T-cell (primary cell): ENCODE results near the gene TAS2R20. TPM values are rescaled to one million over a fixed set of nuclear protein-coding genes. Genes with fewer than 3 reads are reported as not detected.

Source experiments
- ATAC-seq, 4 experiments: fragments of 200-7000 bp in 3 of 4; fragments of 150-1000 bp in 1 of 4; cut with Tn5 transposase; replicated peaks in 1 of 4; 1 replicate in 3 of 4; 2 replicates in 1 of 4; pipeline ENCODE4 v1.10.0; 2021; ENCODE audit warnings: moderate library complexity in 3 of 4, mild to moderate bottlenecking in 2 of 4, moderate number of reproducible peaks in 1 of 4
- CTCF ChIA-PET, 2 donors: fragments of 300-600 bp; sonication (Branson Sonifier 250); formaldehyde crosslinking; loops; one replicate each; lab custom pipeline; 2022; ENCODE audit warnings: antibody characterized with exemption in 2 of 2; lab: Charles Lee
- POLR2A ChIA-PET, 2 donors: fragments of 300-600 bp; sonication (Branson Sonifier 250); formaldehyde crosslinking; loops; one replicate each; lab custom pipeline; 2022; ENCODE audit warnings: antibody characterized with exemption in 2 of 2; lab: Charles Lee
- DNase-seq, 35 experiments: peaks; one replicate each; pipeline versions ENCODE4 v3.0.0 to v3.0.0-alpha.2; 2013 to 2023
- H3K27ac ChIP-seq: one replicate; pipeline ENCODE4 v1.5.1; 2013; ENCODE audit warnings: low read length
- H3K27me3 ChIP-seq, 2 experiments: replicated peaks in 1 of 2; 1 replicate in 1 of 2; 2 replicates in 1 of 2; pipeline versions ENCODE4 v1.6.1 to v1.7.0; 2013; ENCODE audit warnings: low read length in 1 of 2, mixed read lengths in 1 of 2; ENCODE audit not compliant: control insufficient read depth in 2 of 2, insufficient read depth in 2 of 2; ENCODE audit errors: extremely low read depth in 1 of 2
- H3K36me3 ChIP-seq, 2 donors: 1 replicate in 1 of 2; 2 replicates in 1 of 2; pipeline versions ENCODE4 v1.6.1 to v1.7.0; 2013; ENCODE audit warnings: low read length in 1 of 2; ENCODE audit not compliant: control insufficient read depth in 2 of 2, insufficient read depth in 1 of 2; ENCODE audit errors: extremely low read depth in 1 of 2
- H3K4me1 ChIP-seq, 2 experiments: 1 replicate in 1 of 2; 2 replicates in 1 of 2; pipeline versions ENCODE4 v1.6.1 to v1.7.0; 2013; ENCODE audit warnings: low read length in 2 of 2, mixed read lengths in 1 of 2; ENCODE audit not compliant: insufficient read depth in 2 of 2, control insufficient read depth in 1 of 2; ENCODE audit errors: extremely low read depth in 1 of 2
- H3K4me3 ChIP-seq, 2 donors: 1 replicate in 1 of 2; 2 replicates in 1 of 2; pipeline versions ENCODE4 v1.5.1 to v1.7.0; 2013; ENCODE audit warnings: mild to moderate bottlenecking in 2 of 2, low read length in 1 of 2, moderate library complexity in 1 of 2; ENCODE audit not compliant: control insufficient read depth in 1 of 2; ENCODE audit errors: extremely low read depth in 1 of 2
- H3K9me3 ChIP-seq: 2 replicates; pipeline ENCODE4 v1.7.0; 2013
- H3K27ac Mint-ChIP-seq, 2 donors: one replicate each; pipeline ENCODE4 v1.8.0; 2020 to 2021; ENCODE audit warnings: mild to moderate bottlenecking in 2 of 2, mixed read lengths in 2 of 2
- H3K27me3 Mint-ChIP-seq, 2 donors: one replicate each; pipeline ENCODE4 v1.8.0; 2021 to 2022; ENCODE audit warnings: mixed read lengths in 2 of 2
- H3K36me3 Mint-ChIP-seq: one replicate; pipeline ENCODE4 v1.8.0; 2021; ENCODE audit warnings: mixed read lengths
- H3K4me1 Mint-ChIP-seq, 3 donors: one replicate each; pipeline ENCODE4 v1.8.0; 2020 to 2022; ENCODE audit warnings: mixed read lengths in 3 of 3, mild to moderate bottlenecking in 1 of 3
- H3K4me3 Mint-ChIP-seq, 3 donors: one replicate each; pipeline ENCODE4 v1.8.0; 2020 to 2022; ENCODE audit warnings: mild to moderate bottlenecking in 3 of 3, mixed read lengths in 3 of 3, moderate library complexity in 3 of 3
- H3K9me3 Mint-ChIP-seq, 3 donors: one replicate each; pipeline ENCODE4 v1.8.0; 2020 to 2022; ENCODE audit warnings: mixed read lengths in 3 of 3
- WGBS: methylation state at CpG from one replicate; pipeline ENCODE4 v1.1.5; 2013; ENCODE audit warnings: missing lambda C conversion rate; ENCODE audit not compliant: insufficient coverage; 5-methylcytosine and 5-hydroxymethylcytosine counted together
- total RNA-seq, 35 experiments: library from RNA in 6 of 35; stranded (reverse) in 6 of 35; fragments of 120-200 nt in 1 of 35; gene quantifications; one replicate each; pipeline versions ENCODE4 v1.2.1 to v1.2.4 and lab custom pipeline; 2013 to 2026

The TAS2R20 gene
- total RNA-seq, 5 donors from 2014 or later (not counting 1 experiment from before 2014, with no cell fraction given), result 1.7 to 3.0 (median 2.6) TPM

DNA sequence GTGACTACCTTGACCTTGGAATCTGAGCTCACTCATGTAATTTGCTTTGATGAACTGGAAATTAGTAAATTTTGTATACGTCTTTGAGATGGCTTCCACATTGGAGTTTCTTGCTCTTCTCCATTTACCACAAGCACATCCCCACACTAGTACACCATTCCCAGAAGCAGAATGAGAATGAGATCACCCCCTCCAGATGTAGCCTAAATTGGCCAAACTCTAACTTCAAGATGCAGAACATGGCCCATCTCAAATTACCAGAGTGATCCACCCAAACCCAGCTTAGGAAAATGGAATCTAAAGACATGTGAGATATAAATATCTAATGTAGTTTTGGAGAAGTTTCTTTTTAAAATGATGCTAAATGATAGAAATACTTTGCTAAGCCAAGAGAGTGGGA lies 9.5 kb upstream of the TAS2R20 start:
- H3K27me3 ChIP-seq, result no peaks in the 10 kb centered on the region
- Mint-ChIP-seq H3K9me3 (no peaks in the 10 kb centered on the region), H3K27me3 (no peaks in the 10 kb centered on the region), H3K27ac (no peak overlapping the region), H3K4me3 (no peak overlapping the region), H3K4me1 (peaks cover 0 to under 1% (median 0%) of the 10 kb centered on the region in 3 donors), H3K36me3 (peaks cover 29% of the 10 kb centered on the region)
- DNase-seq, result no peak
- H3K4me3 ChIP-seq, result no peak overlapping the region
- H3K4me1 ChIP-seq, result no peaks in the 10 kb centered on the region
- no peaks in the 10 kb centered on the region for H3K9me3 ChIP-seq
- no peak overlapping the region for H3K27ac ChIP-seq
- H3K36me3 ChIP-seq, result no peaks in the 10 kb centered on the region
- CTCF ChIA-PET, result no interaction called here
- ATAC-seq, result no peak
- POLR2A ChIA-PET, result no interaction called here
- no CpG with 5 or more reads among the region's 1 CpG for WGBS

DNA sequence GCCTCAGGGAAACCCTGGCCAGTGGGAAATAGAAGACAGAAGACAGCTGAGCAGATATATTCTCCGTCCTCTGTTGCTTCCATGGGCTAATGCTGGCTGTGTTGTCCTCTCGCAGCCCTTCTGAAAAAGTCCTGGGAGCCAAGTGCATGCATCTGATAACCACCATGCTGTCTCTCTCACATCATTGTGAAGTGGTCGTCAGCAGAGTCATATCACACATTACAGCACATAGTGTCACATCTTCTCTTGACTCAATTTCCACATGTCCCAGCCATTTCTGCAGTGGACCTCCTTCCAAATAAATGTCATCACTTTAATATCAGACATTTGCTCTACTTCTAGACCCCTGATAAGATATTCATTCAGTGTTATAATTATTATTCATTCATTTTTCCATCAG lies 3.8 kb downstream of the TAS2R20 start:
- ChIA-PET CTCF (no interaction called here), POLR2A (no interaction called here)
- Mint-ChIP-seq H3K27ac (no peak overlapping the region), H3K36me3 (peaks cover 45% of the 10 kb centered on the region), H3K9me3 (peaks cover 0 to 11% (median 10%) of the 10 kb centered on the region in 3 donors), H3K4me3 (no peak overlapping the region), H3K27me3 (no peaks in the 10 kb centered on the region), H3K4me1 (peaks cover 0 to 3% (median 0%) of the 10 kb centered on the region in 3 donors)
- Histone ChIP-seq H3K9me3 (peaks cover 2% of the 10 kb centered on the region), H3K36me3 (peaks cover 0 to 4% of the 10 kb centered on the region in 2 donors), H3K27me3 (no peaks in the 10 kb centered on the region), H3K4me1 (no peaks in the 10 kb centered on the region), H3K4me3 (no peak overlapping the region), H3K27ac (no peak overlapping the region)
- DNase-seq (no peak), ATAC-seq (no peak)
- WGBS, result 87% methylated on average over 3 of the region's 3 CpGs

DNA sequence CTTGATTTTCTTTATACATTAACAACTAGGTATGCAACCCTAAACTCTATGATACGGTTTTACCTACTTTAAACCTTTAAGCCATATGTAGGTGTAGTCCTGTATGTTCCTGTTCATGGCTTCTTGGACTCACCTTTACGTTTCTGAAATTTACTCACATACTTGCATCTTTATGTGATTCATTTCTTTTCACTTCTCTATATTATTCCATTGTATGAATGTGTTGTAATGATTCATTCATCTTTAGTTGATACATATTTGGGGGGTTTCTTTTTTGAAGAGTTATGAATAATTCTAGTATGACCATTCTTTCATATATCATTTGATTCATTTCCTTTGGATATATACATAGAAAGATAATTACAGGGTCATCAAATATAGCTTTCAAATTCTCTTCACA lies 9.0 kb downstream of the TAS2R20 start:
- no peaks in the 10 kb centered on the region for H3K4me1 ChIP-seq
- ChIA-PET POLR2A (interaction anchor here in 1 of 2 donors (0.6 kb wide), 1 partner anchor 289 kb away, joined by 3 read pairs; no protein-coding TSS in a partner anchor), CTCF (no interaction called here)
- Mint-ChIP-seq H3K27me3 (no peaks in the 10 kb centered on the region), H3K4me3 (no peak overlapping the region), H3K9me3 (peaks cover 0 to 11% (median 10%) of the 10 kb centered on the region in 3 donors), H3K4me1 (peaks cover 0 to 8% (median 7%) of the 10 kb centered on the region in 3 donors), H3K36me3 (peaks cover 26% of the 10 kb centered on the region), H3K27ac (no peak overlapping the region)
- no peak overlapping the region for H3K4me3 ChIP-seq
- H3K27me3 ChIP-seq, result no peaks in the 10 kb centered on the region
- no peak overlapping the region for H3K27ac ChIP-seq
- peaks cover 2% of the 10 kb centered on the region for H3K9me3 ChIP-seq
- ATAC-seq (no peak), DNase-seq (no peak)
- no CpG with 5 or more reads among the region's 2 CpGs for WGBS
- peaks cover 0 to 4% of the 10 kb centered on the region in 2 donors for H3K36me3 ChIP-seq

DNA sequence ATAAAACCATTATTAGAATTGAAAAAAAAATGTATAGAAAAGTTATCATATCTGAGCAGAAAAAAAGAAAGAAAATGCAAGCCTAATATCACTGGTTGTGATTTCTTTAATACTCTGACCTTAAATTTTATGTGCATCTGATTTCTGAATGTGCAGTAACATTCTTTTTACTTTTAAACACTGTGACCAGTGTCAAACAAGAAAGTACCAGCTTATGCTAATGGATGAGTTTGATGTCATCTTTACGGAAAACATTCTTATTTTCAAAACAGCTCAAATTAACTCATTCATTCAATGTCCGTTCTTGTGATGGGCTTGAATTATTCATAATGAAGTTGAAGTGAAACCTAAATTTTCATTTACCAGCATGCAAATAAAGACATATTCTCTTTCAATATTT lies 11.3 kb downstream of the TAS2R20 start, which contains the start of gene TAS2R50:
Gene TAS2R50 (minus strand): TSS at position 101 of the 400 bp plus-strand sequence. CDS start 52 bp downstream, at position 49.
- no peaks in the 10 kb centered on the region for H3K27me3 ChIP-seq
- H3K9me3 ChIP-seq, result peaks cover 2% of the 10 kb centered on the region
- H3K27me3 Mint-ChIP-seq, result no peaks in the 10 kb centered on the region
- H3K4me1 ChIP-seq, result peaks cover 14 to 15% of the 10 kb centered on the region in 2 experiments
- peaks cover 0 to 4% of the 10 kb centered on the region in 2 donors for H3K36me3 ChIP-seq
- no peak within 1 kb of the TSS for H3K27ac ChIP-seq
- WGBS, result no CpG with 5 or more reads among the region's 2 CpGs
- peaks cover 13 to 27% (median 27%) of the 10 kb centered on the region in 3 donors for H3K4me1 Mint-ChIP-seq
- no peak for DNase-seq
- CTCF ChIA-PET, result no interaction called here
- POLR2A ChIA-PET, result no interaction called here
- H3K9me3 Mint-ChIP-seq, result peaks cover 0 to 11% (median 10%) of the 10 kb centered on the region in 3 donors
- peaks cover 16% of the 10 kb centered on the region for H3K36me3 Mint-ChIP-seq
- H3K4me3 Mint-ChIP-seq, result no peak within 1 kb of the TSS
- H3K27ac Mint-ChIP-seq, result no peak within 1 kb of the TSS
- no peak within 1 kb of the TSS for H3K4me3 ChIP-seq
- ATAC-seq, result no peak

DNA sequence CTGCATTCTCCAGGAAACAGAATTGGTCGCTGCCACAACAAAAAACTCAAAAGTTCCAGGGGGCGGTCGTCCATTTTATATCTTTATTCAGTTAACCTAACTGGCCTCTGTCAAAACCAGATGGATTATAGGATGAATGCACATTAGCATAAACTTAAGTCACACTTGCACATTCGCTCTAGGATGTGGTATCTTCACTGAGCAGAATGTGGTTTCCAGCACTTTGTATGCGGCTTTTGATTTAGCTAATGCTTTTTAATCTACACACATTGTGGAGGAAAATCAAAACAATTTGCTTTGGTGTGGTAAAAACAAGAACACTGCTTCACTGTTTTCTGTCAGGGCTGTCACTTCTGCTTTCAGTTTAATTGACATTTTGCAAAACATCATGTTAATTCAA lies 15.9 kb downstream of the TAS2R20 start:
- H3K27me3 ChIP-seq, result peaks cover 0 to 5% of the 10 kb centered on the region in 2 experiments
- H3K27ac ChIP-seq, result no peak overlapping the region
- peaks cover 6% of the 10 kb centered on the region for H3K36me3 Mint-ChIP-seq
- no peaks in the 10 kb centered on the region for H3K9me3 ChIP-seq
- H3K4me1 Mint-ChIP-seq, result peaks cover 19 to 49% (median 46%) of the 10 kb centered on the region in 3 donors
- H3K36me3 ChIP-seq, result no peaks in the 10 kb centered on the region
- peak; percentile 90 to 98 (median 97) for ATAC-seq
- H3K4me1 ChIP-seq, result peaks cover 17 to 18% of the 10 kb centered on the region in 2 experiments
- no CpG with 5 or more reads among the region's 5 CpGs for WGBS
- H3K4me3 ChIP-seq, result no peak overlapping the region
- H3K27me3 Mint-ChIP-seq, result no peaks in the 10 kb centered on the region
- no peaks in the 10 kb centered on the region for H3K9me3 Mint-ChIP-seq
- peak in 33 of 35 experiments; percentile 6 to 80 (median 49) for DNase-seq
- POLR2A ChIA-PET, result no interaction called here
- no peak overlapping the region for H3K4me3 Mint-ChIP-seq
- no peak overlapping the region for H3K27ac Mint-ChIP-seq
- CTCF ChIA-PET, result interaction anchor here in 1 of 2 donors (0.7 to 1.0 kb wide), 2 partner anchors 92 to 563 kb away, joined by 3 read pairs; no protein-coding TSS in a partner anchor

DNA sequence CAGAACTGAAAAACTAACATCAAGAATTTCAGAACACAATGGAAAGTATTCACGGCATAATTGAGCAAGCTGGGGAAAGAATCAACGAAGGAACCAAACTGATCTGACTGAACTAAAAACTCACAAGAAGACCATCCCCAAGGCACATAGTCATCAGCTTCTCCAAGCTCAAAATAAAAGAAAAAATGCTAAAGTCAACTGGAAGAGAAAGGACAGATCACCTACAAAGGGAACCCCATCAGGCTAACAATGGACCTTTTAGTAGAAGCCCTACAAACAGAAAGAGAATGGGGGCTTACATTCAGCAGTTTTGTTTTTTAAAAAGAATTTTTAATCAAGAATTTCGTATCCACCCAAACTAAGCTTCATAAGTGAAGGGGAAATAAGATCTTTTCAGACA lies 23.1 kb downstream of the TAS2R20 start:
- ChIA-PET POLR2A (no interaction called here), CTCF (interaction anchor here in 1 of 2 donors (0.6 kb wide), 1 partner anchor 581 kb away, joined by 5 read pairs; no protein-coding TSS in a partner anchor)
- H3K27me3 Mint-ChIP-seq, result no peaks in the 10 kb centered on the region
- H3K9me3 Mint-ChIP-seq, result no peaks in the 10 kb centered on the region
- Histone ChIP-seq H3K4me3 (no peak overlapping the region), H3K36me3 (peaks cover 0 to 3% of the 10 kb centered on the region in 2 donors), H3K27me3 (no peaks in the 10 kb centered on the region), H3K27ac (no peak overlapping the region), H3K4me1 (no peaks in the 10 kb centered on the region), H3K9me3 (no peaks in the 10 kb centered on the region)
- peaks cover 13 to 23% (median 20%) of the 10 kb centered on the region in 3 donors for H3K4me1 Mint-ChIP-seq
- no peak overlapping the region for H3K4me3 Mint-ChIP-seq
- H3K27ac Mint-ChIP-seq, result no peak overlapping the region
- ATAC-seq, result no peak
- H3K36me3 Mint-ChIP-seq, result peaks cover 13% of the 10 kb centered on the region
- DNase-seq, result no peak
- WGBS, result 100% methylated on average over 1 of the region's 3 CpGs
